ENCODE data around the gene MINPP1. TPM values are rescaled to one million over a fixed set of nuclear protein-coding genes. Genes with fewer than 3 reads are reported as not detected.

The MINPP1 gene
- total and polyA plus RNA-seq, 11 donors, result 4.9 to 10.0 (median 6.7) TPM

- H3K9me3 ChIP-seq, result no peaks in the 10 kb centered on the region
- TF ChIP-seq POLR2A (IDR thresholded peaks at IDR 0.05), result no peak
- TF ChIP-seq CTCF (IDR thresholded peaks at IDR 0.05), result no peak
- peaks cover 0 to 10% (median 0%) of the 10 kb centered on the region in 12 donors for H3K4me1 ChIP-seq
- intact Hi-C loops (cut with DNase I), result no loop called here
- WGBS, 4 donors, result 75 to 88% (median 80%) methylated on average over 1 of the region's 1 CpG
- H3K36me3 ChIP-seq, result no peaks in the 10 kb centered on the region
- no peak overlapping the region for H3K27ac ChIP-seq
- no peak overlapping the region for H3K4me3 ChIP-seq
- H3K27me3 ChIP-seq, result no peaks in the 10 kb centered on the region
- DNase-seq (no peak), ATAC-seq (no peak)
Observed at GRCh38 chr10:87594181-87594580, 89.5 kb downstream of the MINPP1 start.

GRCh38 chr10:87594864-87595263, 90.2 kb downstream of the MINPP1 start:
- DNase-seq (no peak), ATAC-seq (no peak)
- no peaks in the 10 kb centered on the region for H3K27me3 ChIP-seq
- no peak overlapping the region for H3K4me3 ChIP-seq
- H3K27ac ChIP-seq, result no peak overlapping the region
- intact Hi-C loops (cut with DNase I), result no loop called here
- peaks cover 0 to 10% (median 0%) of the 10 kb centered on the region in 12 donors for H3K4me1 ChIP-seq
- no peaks in the 10 kb centered on the region for H3K9me3 ChIP-seq
- no peaks in the 10 kb centered on the region for H3K36me3 ChIP-seq
- TF ChIP-seq CTCF (IDR thresholded peaks at IDR 0.05) (no peak), POLR2A (IDR thresholded peaks at IDR 0.05) (no peak)
- 36 to 72% (median 48%) methylated on average over 2 of the region's 2 CpGs for WGBS, 4 donors

GRCh38 chr10:87596351-87596750, 91.7 kb downstream of the MINPP1 start:
- H3K9me3 ChIP-seq, result no peaks in the 10 kb centered on the region
- intact Hi-C loops (cut with DNase I), result no loop called here
- DNase-seq (no peak), ATAC-seq (no peak)
- TF ChIP-seq POLR2A (IDR thresholded peaks at IDR 0.05), result no peak
- TF ChIP-seq CTCF (IDR thresholded peaks at IDR 0.05), result no peak
- peaks cover 0 to 10% (median 0%) of the 10 kb centered on the region in 12 donors for H3K4me1 ChIP-seq
- no peak overlapping the region for H3K4me3 ChIP-seq
- no peaks in the 10 kb centered on the region for H3K36me3 ChIP-seq
- WGBS, 4 donors, result 76 to 91% (median 83%) methylated on average over 1 of the region's 1 CpG
- H3K27ac ChIP-seq, result no peak overlapping the region
- no peaks in the 10 kb centered on the region for H3K27me3 ChIP-seq

- Histone ChIP-seq H3K27me3 (no peaks in the 10 kb centered on the region), H3K9me3 (no peaks in the 10 kb centered on the region), H3K4me3 (no peak overlapping the region), H3K36me3 (no peaks in the 10 kb centered on the region), H3K27ac (no peak overlapping the region), H3K4me1 (peaks cover 0 to 10% (median 0%) of the 10 kb centered on the region in 12 donors)
- WGBS, 4 donors, result 63 to 81% (median 67%) methylated on average over 8 of the region's 8 CpGs
- intact Hi-C loops (cut with DNase I), result no loop called here
- TF ChIP-seq POLR2A (IDR thresholded peaks at IDR 0.05), result no peak
- TF ChIP-seq CTCF (IDR thresholded peaks at IDR 0.05), result no peak
- ATAC-seq (peak in 2 of 4 donors; percentile 20 to 26), DNase-seq (no peak)
Observed at GRCh38 chr10:87598700-87599099, 94.0 kb downstream of the MINPP1 start.

Data from heart left ventricle (tissue), 16 donors.